Prostate gland (tissue), 2 donors: ENCODE measurements around the gene TGFBR1.

Experiments used
- POLR2AphosphoS5 ChIP-seq: sonication (generic); formaldehyde crosslinking; IDR thresholded peaks from one replicate; pipeline ENCODE4 v1.6.1; 2017; ENCODE audit warnings: antibody characterized with exemption
- TF ChIP-seq, protein P1 (sequence below), 4 experiments: fragments of 200-600 bp in 2 of 4; fragments of 450-650 bp in 2 of 4; sonication (generic) in 2 of 4; IDR thresholded peaks; 1 replicate in 3 of 4; 2 replicates in 1 of 4; pipeline ENCODE4 v1.5.1; 2016 to 2019; ENCODE audit warnings: antibody characterized with exemption in 4 of 4, mild to moderate bottlenecking in 2 of 4, moderate library complexity in 2 of 4

DNA sequence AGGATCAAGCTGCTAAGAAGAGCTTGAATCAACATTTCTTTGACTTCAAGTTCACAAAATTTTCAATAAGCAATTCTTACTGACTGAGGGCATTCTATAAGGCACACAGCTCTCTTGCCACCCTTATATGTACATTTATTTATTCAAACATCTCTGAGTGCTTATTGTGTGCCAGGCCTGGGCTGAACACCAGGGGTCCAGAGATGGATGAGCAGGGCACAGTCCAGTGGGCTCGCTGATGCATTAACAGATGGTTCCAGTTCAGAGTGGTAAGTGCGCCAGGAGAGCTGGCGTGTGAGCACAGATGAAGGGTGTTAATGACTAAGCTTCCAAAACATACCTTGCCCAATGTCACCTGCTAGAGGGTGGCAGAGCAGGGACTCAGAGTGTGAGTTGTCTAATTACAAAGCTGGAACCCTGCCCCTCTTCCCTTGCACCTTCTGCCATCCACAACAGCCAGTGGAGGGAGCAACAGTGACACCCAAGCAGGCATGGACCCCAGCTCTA is 92.3 kb downstream of the TGFBR1 start:
- TF ChIP-seq, protein P1, sequence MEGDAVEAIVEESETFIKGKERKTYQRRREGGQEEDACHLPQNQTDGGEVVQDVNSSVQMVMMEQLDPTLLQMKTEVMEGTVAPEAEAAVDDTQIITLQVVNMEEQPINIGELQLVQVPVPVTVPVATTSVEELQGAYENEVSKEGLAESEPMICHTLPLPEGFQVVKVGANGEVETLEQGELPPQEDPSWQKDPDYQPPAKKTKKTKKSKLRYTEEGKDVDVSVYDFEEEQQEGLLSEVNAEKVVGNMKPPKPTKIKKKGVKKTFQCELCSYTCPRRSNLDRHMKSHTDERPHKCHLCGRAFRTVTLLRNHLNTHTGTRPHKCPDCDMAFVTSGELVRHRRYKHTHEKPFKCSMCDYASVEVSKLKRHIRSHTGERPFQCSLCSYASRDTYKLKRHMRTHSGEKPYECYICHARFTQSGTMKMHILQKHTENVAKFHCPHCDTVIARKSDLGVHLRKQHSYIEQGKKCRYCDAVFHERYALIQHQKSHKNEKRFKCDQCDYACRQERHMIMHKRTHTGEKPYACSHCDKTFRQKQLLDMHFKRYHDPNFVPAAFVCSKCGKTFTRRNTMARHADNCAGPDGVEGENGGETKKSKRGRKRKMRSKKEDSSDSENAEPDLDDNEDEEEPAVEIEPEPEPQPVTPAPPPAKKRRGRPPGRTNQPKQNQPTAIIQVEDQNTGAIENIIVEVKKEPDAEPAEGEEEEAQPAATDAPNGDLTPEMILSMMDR (IDR thresholded peaks at IDR 0.05): no peak
- no peak for TF ChIP-seq POLR2AphosphoS5
